ENCODE data around the gene GNG8.
A peak's percentile ranks its signal among the peaks of the same experiment; 100 is the strongest.

DNA sequence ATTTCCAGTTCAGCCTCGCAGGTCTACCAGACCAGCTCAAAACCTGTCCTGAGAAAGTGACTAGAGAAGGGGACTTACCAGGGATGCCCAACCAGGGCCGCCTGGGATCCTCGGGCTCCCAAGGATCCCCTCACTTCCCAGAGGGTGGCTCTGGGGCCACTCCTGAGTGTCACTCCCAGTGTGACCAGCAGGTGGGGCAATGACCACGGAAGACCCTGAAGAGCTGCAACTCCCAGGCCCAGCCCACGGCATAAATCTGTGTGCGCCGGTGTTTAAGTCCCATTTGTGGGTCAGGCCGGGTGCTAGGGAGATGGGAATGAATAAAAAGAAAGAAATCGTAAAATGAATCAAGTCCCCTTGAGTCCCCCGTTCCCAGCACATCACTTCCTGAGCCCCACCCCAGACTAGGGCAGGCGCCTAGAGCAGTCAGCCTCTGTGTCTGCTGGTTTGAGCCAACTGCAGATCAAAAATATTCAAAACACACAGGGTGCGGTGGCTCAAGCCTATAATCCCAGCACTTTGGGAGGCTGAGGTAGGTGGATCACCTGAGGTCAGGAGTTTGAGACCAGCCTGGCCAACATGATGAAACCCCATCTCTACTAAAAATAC lies 21.8 kb downstream of the GNG8 start:
- TF ChIP-seq, protein P1, sequence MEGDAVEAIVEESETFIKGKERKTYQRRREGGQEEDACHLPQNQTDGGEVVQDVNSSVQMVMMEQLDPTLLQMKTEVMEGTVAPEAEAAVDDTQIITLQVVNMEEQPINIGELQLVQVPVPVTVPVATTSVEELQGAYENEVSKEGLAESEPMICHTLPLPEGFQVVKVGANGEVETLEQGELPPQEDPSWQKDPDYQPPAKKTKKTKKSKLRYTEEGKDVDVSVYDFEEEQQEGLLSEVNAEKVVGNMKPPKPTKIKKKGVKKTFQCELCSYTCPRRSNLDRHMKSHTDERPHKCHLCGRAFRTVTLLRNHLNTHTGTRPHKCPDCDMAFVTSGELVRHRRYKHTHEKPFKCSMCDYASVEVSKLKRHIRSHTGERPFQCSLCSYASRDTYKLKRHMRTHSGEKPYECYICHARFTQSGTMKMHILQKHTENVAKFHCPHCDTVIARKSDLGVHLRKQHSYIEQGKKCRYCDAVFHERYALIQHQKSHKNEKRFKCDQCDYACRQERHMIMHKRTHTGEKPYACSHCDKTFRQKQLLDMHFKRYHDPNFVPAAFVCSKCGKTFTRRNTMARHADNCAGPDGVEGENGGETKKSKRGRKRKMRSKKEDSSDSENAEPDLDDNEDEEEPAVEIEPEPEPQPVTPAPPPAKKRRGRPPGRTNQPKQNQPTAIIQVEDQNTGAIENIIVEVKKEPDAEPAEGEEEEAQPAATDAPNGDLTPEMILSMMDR (IDR thresholded peaks at IDR 0.05; ENCODE audit: insufficient read depth, low read depth, low read length): peak; percentile 76
- TF ChIP-seq EZH2 (IDR thresholded peaks at IDR 0.05; ENCODE audit: insufficient read depth, low read length): no peak
